Neural progenitor cell (in vitro differentiated cells): Measurements from ENCODE around the gene PGAP3. TPM values are rescaled to one million over a fixed set of nuclear protein-coding genes. Genes with fewer than 3 reads are reported as not detected.

ENCODE experiments used
- DNase-seq: peaks from one replicate; pipeline ENCODE4 v3.0.0-alpha.2; 2016; ENCODE audit warnings: low spot score
- H2AFZ ChIP-seq: fragments of 200-600 bp; sonication (generic); replicated peaks from 2 replicates; pipeline ENCODE4 v1.6.1; 2016; ENCODE audit warnings: antibody characterized with exemption
- H3F3A ChIP-seq: fragments of 200-600 bp; sonication (generic); 2 replicates; pipeline ENCODE4 v1.6.1; 2016; ENCODE audit warnings: antibody characterized with exemption, low read depth
- H3K27ac ChIP-seq: fragments of 200-600 bp; sonication (generic); 2 replicates; pipeline ENCODE4 v1.5.1; 2016; ENCODE audit warnings: mild to moderate bottlenecking
- H3K27me3 ChIP-seq: fragments of 200-600 bp; sonication (generic); 2 replicates; pipeline ENCODE4 v1.6.1; 2016; ENCODE audit warnings: mild to moderate bottlenecking, moderate library complexity
- H3K36me3 ChIP-seq: fragments of 200-600 bp; sonication (generic); 2 replicates; pipeline ENCODE4 v1.5.1; 2016
- H3K4me1 ChIP-seq: fragments of 200-600 bp; sonication (generic); 2 replicates; pipeline ENCODE4 v1.6.1; 2016; ENCODE audit warnings: mixed run types
- H3K4me2 ChIP-seq: fragments of 200-600 bp; sonication (generic); 2 replicates; pipeline ENCODE4 v1.6.1; 2016
- H3K4me3 ChIP-seq: fragments of 200-600 bp; sonication (generic); 2 replicates; pipeline ENCODE4 v1.5.1; 2016
- H3K79me2 ChIP-seq: fragments of 200-600 bp; sonication (generic); 2 replicates; pipeline ENCODE4 v1.6.1; 2016; ENCODE audit warnings: low read depth
- H3K9ac ChIP-seq: fragments of 200-600 bp; sonication (generic); 2 replicates; pipeline ENCODE4 v1.6.1; 2016
- H3K9me3 ChIP-seq: fragments of 200-600 bp; sonication (generic); 2 replicates; pipeline ENCODE4 v1.5.1; 2016; ENCODE audit warnings: low read depth
- H4K20me1 ChIP-seq: fragments of 200-600 bp; sonication (generic); 2 replicates; pipeline ENCODE4 v1.6.1; 2016; ENCODE audit warnings: low read depth
- H3K27ac Mint-ChIP-seq: 3 replicates; pipeline ENCODE4 v1.8.0; 2021; ENCODE audit warnings: mixed read lengths
- H3K27me3 Mint-ChIP-seq: 2 replicates; pipeline ENCODE4 v1.8.0; 2022; ENCODE audit warnings: low read depth, mild to moderate bottlenecking, inconsistent platforms, moderate library complexity, mixed read lengths; ENCODE audit not compliant: insufficient read depth
- H3K36me3 Mint-ChIP-seq: 3 replicates; pipeline ENCODE4 v1.8.0; 2021; ENCODE audit warnings: mixed read lengths
- H3K4me1 Mint-ChIP-seq: 3 replicates; pipeline ENCODE4 v1.8.0; 2021; ENCODE audit warnings: mixed read lengths
- H3K4me3 Mint-ChIP-seq: 3 replicates; pipeline ENCODE4 v1.8.0; 2021; ENCODE audit warnings: mild to moderate bottlenecking, moderate library complexity, mixed read lengths
- H3K9me3 Mint-ChIP-seq: 3 replicates; pipeline ENCODE4 v1.8.0; 2020; ENCODE audit warnings: mixed read lengths
- CTCF ChIP-seq: fragments of 200-600 bp; sonication (generic); IDR thresholded peaks from 2 replicates; pipeline ENCODE4 v1.5.1; 2017; ENCODE audit warnings: antibody characterized with exemption, mild to moderate bottlenecking
- EZH2 ChIP-seq: fragments of 200-600 bp; sonication (generic); IDR thresholded peaks from 2 replicates; pipeline ENCODE4 v1.6.1; 2017; ENCODE audit warnings: antibody characterized with exemption, mild to moderate bottlenecking, moderate library complexity
- EZH2phosphoT487 ChIP-seq: fragments of 200-600 bp; sonication (generic); IDR thresholded peaks from 2 replicates; pipeline ENCODE4 v1.6.1; 2017; ENCODE audit warnings: antibody characterized with exemption
- total RNA-seq: library from RNA; depleted of rRNA; stranded (reverse); fragments of >200 nt; gene quantifications from 2 replicates; pipeline ENCODE4 v1.2.3, GENCODE V29; 2015; ENCODE audit warnings: low replicate concordance

Gene PGAP3
- total RNA-seq, 1 donor from 2014 or later = 6.6 TPM

- no peaks in the 10 kb centered on the region for H3K36me3 ChIP-seq
- peaks cover 49% of the 10 kb centered on the region for H3K4me1 Mint-ChIP-seq
- peak overlapping the region; percentile 23 for H2AFZ ChIP-seq
- H3K27ac Mint-ChIP-seq = peak overlapping the region; percentile 46
- no peak overlapping the region for H3K9ac ChIP-seq
- peaks cover 36% of the 10 kb centered on the region for H3K4me1 ChIP-seq
- TF ChIP-seq EZH2phosphoT487 = no peak
- TF ChIP-seq CTCF = no peak
- no peak for TF ChIP-seq EZH2
- no peaks in the 10 kb centered on the region for H3K9me3 Mint-ChIP-seq
- peaks cover 39% of the 10 kb centered on the region for H3K79me2 ChIP-seq
- no peaks in the 10 kb centered on the region for H3K9me3 ChIP-seq
- peaks cover 7% of the 10 kb centered on the region for H3K27me3 Mint-ChIP-seq
- peak overlapping the region; percentile 90 for H3K4me3 Mint-ChIP-seq
- peak overlapping the region; percentile 67 for H3K4me3 ChIP-seq
- H3K27me3 ChIP-seq = no peaks in the 10 kb centered on the region
- H3K4me2 ChIP-seq = peak overlapping the region; percentile 88
- H3F3A ChIP-seq = peaks cover 21% of the 10 kb centered on the region
- H4K20me1 ChIP-seq = peaks cover 39% of the 10 kb centered on the region
- DNase-seq = no peak
- no peaks in the 10 kb centered on the region for H3K36me3 Mint-ChIP-seq
- no peak overlapping the region for H3K27ac ChIP-seq
Observed at GRCh38 chr17:39636587-39636926, 51.3 kb downstream of the PGAP3 start.

- Histone ChIP-seq H2AFZ (no peak overlapping the region), H3K9ac (no peak overlapping the region), H3K36me3 (no peaks in the 10 kb centered on the region), H3K9me3 (no peaks in the 10 kb centered on the region), H3K4me2 (no peak overlapping the region), H3K4me1 (peaks cover 36% of the 10 kb centered on the region), H4K20me1 (peaks cover 31% of the 10 kb centered on the region), H3K27me3 (no peaks in the 10 kb centered on the region), H3F3A (peaks cover 21% of the 10 kb centered on the region), H3K4me3 (no peak overlapping the region), H3K79me2 (peaks cover 30% of the 10 kb centered on the region), H3K27ac (no peak overlapping the region)
- no peak overlapping the region for H3K27ac Mint-ChIP-seq
- H3K27me3 Mint-ChIP-seq = peaks cover 14% of the 10 kb centered on the region
- no peak for DNase-seq
- H3K9me3 Mint-ChIP-seq = no peaks in the 10 kb centered on the region
- H3K4me3 Mint-ChIP-seq = peak overlapping the region; percentile 90
- H3K36me3 Mint-ChIP-seq = no peaks in the 10 kb centered on the region
- no peak for TF ChIP-seq EZH2phosphoT487
- no peak for TF ChIP-seq CTCF
- H3K4me1 Mint-ChIP-seq = peaks cover 47% of the 10 kb centered on the region
Observed at GRCh38 chr17:39635614-39636176, 52.2 kb downstream of the PGAP3 start.

DNA sequence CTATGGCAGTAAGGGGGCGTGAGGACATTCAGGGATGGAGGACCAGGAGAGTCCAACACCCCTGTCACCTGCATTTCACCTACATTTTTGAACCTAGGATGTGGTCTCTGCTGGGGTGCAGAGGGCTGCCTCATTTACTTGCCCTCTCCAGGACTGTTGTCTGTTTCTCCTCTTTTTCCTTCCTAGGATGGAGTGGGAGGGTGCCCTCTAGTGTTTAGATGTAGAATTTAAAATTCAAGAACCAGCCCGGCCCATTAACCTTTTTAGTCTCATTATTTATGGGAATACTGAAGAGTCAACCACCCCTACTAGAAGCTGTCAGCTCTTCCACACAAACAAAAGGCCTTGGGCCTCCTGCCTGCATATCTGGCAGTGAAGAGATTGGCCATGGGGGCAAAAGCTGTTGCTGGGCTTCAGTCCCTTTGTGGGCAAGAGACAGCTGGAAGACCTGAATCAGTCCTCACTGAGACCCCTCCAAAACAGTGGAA is 53.4 kb downstream of the PGAP3 start:
- peaks cover 24% of the 10 kb centered on the region for H3K4me1 ChIP-seq
- Mint-ChIP-seq H3K4me1 (peaks cover 39% of the 10 kb centered on the region), H3K4me3 (peak overlapping the region; percentile 25)

More for the DNA sequence above, 53.4 kb downstream of the PGAP3 start:
- Histone ChIP-seq H3K36me3 (no peaks in the 10 kb centered on the region), H3K27ac (no peak overlapping the region), H3K4me3 (no peak overlapping the region), H2AFZ (no peak overlapping the region), H3K79me2 (peaks cover 20% of the 10 kb centered on the region), H3F3A (peaks cover 21% of the 10 kb centered on the region), H3K9ac (no peak overlapping the region), H3K9me3 (no peaks in the 10 kb centered on the region), H3K4me2 (no peak overlapping the region), H3K27me3 (no peaks in the 10 kb centered on the region), H4K20me1 (peaks cover 18% of the 10 kb centered on the region)
- TF ChIP-seq CTCF (peak; percentile 85), EZH2phosphoT487 (no peak)
- no peaks in the 10 kb centered on the region for H3K9me3 Mint-ChIP-seq
- DNase-seq = peak; percentile 68
- H3K27ac Mint-ChIP-seq = no peak overlapping the region
- H3K27me3 Mint-ChIP-seq = peaks cover 17% of the 10 kb centered on the region
- no peaks in the 10 kb centered on the region for H3K36me3 Mint-ChIP-seq
